Kasumi-1 (cell line): ENCODE measurements around the gene PYGO1.
A peak's percentile ranks its signal among the peaks of the same experiment; 100 is the strongest.
"Not testable (repeated sequence)": the region's sequence is repeated elsewhere in the genome, so short reads cannot be mapped to it uniquely, and the experiment has no call there.

Source experiments
- DNase-seq, 2 experiments: peaks; one replicate each; lab custom pipeline; 2025; lab: John Stamatoyannopoulos, UW

The PYGO1 gene

GRCh38 chr15:55507567-55507966 is 80.6 kb downstream of the PYGO1 start:
- no peak for DNase-seq

- DNase-seq = not testable (repeated sequence)
Observed at GRCh38 chr15:55505407-55505806, 82.7 kb downstream of the PYGO1 start.

GRCh38 chr15:55499151-55499550 is 89.0 kb downstream of the PYGO1 start:
- DNase-seq = no peak

GRCh38 chr15:55498109-55498938 is 89.8 kb downstream of the PYGO1 start:
- DNase-seq = peak; percentile 73 to 81

- DNase-seq = no peak
Observed at GRCh38 chr15:55496716-55497115, 91.4 kb downstream of the PYGO1 start.

GRCh38 chr15:55494931-55495330 is 93.2 kb downstream of the PYGO1 start:
- DNase-seq = peak; percentile 59 to 63

- not testable (repeated sequence) for DNase-seq
Observed at GRCh38 chr15:55488952-55489600, 99.1 kb downstream of the PYGO1 start.
